GM15510 (cell line): ENCODE results near the gene OR12D3.

Experiments
- POLR2A ChIP-seq: IDR thresholded peaks from 3 replicates; pipeline ENCODE4 v1.6.1; 2011; ENCODE audit warnings: borderline replicate concordance; ENCODE audit not compliant: insufficient read length; ENCODE audit errors: extremely low read depth

Gene OR12D3, protein sequence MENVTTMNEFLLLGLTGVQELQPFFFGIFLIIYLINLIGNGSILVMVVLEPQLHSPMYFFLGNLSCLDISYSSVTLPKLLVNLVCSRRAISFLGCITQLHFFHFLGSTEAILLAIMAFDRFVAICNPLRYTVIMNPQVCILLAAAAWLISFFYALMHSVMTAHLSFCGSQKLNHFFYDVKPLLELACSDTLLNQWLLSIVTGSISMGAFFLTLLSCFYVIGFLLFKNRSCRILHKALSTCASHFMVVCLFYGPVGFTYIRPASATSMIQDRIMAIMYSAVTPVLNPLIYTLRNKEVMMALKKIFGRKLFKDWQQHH

DNA sequence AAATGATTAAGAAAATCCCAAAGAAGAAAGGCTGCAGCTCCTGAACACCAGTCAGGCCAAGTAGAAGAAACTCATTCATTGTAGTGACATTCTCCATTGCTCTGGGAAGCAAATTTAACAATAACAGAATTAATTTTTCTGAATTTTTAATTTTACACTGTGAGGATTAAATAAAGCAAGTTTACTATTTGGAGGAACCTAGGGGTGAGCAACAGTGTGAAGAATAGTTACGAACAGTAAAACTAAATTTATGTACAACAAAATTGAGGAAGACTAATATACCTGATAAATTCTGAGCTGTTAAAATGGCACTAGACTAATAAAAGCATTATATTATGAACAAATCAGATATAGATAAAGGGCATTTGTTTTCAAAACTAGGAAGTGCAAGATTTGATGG, at the start of gene OR12D3:
Gene OR12D3 (minus strand): TSS at position 101 of the 400 bp plus-strand sequence. CDS start 4 bp downstream, at position 97.
- TF ChIP-seq POLR2A = no peak

DNA sequence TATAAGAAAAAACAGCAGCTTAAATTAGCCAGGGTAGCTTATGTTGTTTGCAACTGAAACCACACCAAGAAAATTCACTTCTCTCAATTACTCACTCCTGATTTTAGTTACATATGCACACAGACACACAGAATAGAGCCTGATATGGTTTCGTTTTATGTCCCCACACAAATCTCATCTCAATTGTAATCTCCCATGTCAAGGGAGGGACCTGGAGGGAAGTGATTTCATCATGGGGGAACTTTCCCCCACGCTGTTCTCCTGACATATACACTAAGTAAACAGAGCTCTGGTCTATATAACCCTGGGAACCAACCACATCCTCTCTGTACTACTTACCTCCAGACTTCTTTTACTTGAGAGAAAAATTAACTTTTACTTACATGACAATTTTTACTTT, 49.5 kb upstream of the OR12D3 start:
- TF ChIP-seq POLR2A = no peak

DNA sequence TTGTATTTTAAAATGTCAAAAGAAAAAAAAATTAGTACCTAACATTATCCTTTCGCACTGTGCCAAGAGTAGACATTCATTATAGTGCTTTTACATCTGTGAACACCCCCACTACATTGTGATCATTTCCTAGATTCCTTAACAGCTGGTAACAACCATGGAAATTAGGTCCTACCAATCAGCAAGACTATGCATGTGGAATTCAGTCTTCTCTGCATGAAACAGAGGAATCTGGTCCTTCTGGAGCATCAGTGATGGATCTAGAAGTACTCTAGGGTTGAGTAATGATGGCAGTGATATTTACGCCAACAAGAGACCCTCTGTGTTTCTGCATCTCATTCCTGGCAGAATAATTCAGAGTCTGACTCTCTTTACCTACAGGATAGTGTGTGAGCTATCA, 49.1 kb upstream of the OR12D3 start:
- no peak for TF ChIP-seq POLR2A

DNA sequence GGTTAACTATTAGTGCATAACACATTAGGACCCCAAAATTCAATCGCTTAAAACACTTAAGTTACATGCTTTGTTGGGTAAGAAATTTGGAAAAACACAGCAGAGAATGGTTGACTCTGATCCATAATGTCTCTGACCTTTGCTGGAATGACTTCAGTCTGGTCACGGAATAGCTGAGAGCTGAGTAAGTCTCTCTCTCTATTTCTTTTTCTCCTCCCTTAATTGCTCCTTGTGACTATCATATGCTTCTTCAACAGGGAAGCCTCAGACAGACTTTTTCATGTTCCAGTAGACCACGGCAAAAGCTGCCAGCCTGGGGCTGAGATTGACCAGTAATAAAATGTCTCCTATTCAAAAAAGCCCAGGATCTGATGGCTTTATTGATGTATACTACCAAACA, 44.4 kb upstream of the OR12D3 start:
- no peak for TF ChIP-seq POLR2A

DNA sequence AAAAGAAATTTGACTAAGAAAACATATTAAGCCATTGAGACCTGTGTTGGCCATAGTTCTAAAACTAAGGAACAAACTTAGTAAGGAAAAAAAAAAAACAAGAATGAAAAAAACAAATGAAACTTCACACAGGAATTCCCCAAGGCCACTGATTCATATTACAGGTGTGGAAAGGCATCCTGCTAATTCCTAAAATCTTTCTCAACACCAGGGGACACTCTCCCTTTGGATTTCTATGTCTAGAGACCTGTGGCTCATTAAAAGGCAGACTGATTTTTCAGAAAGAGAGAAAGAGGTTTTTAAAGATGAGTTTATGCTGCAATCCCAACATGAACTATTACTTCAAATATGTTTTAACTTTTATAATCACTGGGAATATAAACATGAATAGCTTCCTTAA, 39.5 kb upstream of the OR12D3 start, which contains the start of gene OR12D1:
Gene OR12D1 (plus strand): TSS at position 341 of the 400 bp plus-strand sequence.
- TF ChIP-seq POLR2A = no peak

DNA sequence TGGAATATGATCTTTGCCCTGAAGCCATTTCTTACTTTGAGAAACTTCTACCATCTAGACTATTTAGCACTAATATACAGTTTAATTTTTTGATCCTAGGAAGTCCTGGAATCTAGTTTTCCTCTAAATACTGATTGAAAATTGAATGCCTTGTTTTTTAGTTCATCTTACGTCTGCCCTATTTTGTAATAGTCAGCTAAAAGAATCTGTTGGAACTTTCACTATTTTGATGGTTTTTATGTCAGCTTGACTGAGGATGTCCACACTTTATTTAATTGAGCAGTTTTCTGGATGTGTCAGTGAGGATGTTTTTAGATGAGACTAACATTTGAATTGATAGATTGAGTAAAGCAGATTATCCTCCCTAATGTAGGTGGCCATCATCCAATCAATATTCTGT, 28.7 kb upstream of the OR12D3 start:
- TF ChIP-seq POLR2A = no peak

DNA sequence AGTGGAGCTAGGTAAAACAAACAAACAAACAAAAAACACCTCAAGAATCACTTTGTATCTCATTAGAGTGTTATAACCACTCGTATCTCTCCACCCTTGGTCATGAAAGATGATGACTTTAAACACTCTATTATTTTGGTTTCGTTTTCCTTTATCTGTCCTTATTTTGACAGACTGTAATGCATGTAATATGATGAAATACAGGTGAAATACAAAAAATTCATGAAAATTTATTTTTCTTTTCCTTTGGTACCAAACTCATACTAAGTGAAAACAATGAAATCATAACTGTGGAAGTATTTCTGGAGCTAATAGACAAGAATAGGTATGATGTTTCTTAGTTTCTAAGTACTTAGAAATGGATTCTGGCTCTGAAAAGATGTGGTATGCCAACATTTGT, 24.4 kb upstream of the OR12D3 start:
- TF ChIP-seq POLR2A = no peak

DNA sequence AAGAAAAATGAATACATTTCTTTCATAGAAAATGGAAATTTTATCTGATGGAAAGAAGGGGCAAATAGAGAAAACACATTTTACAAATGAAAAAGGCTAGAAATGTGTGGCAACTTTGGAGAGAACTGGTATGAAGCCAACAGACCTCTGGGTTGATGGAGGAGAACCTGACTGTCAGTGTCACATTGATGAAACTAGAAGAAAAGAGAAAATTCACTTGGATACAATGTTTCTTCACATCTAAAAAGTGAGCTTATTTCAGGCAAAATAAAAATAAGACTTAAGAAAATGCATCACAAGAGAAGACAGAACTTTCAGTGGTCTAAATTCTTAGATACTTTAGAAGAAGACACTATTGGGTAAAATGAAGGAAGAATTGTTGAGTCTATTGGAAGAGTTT, 20.2 kb upstream of the OR12D3 start, which contains the start of gene OR12D2:
Gene OR12D2 (plus strand): TSS at position 301 of the 400 bp plus-strand sequence. CDS start 1,069 bp downstream, outside the sequence.
- no peak for TF ChIP-seq POLR2A

DNA sequence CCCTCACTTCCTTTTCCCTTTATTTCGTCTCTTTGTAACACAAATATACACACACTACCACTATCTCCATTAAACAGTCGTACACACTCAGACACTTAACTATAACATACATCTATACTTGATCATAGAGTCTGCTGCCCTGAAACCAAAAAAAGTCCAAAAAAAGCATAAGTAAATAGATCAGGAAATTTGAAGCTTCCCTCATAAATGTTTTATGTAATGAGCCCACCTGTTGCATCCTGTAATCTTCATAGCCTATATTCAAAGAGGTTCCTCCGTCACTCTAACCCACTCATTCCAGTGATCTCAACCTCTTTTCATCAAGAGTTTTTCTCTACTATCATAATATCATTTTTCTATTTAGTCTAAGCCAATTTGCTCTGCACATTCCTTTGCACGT, 13.4 kb upstream of the OR12D3 start:
- TF ChIP-seq POLR2A = no peak

DNA sequence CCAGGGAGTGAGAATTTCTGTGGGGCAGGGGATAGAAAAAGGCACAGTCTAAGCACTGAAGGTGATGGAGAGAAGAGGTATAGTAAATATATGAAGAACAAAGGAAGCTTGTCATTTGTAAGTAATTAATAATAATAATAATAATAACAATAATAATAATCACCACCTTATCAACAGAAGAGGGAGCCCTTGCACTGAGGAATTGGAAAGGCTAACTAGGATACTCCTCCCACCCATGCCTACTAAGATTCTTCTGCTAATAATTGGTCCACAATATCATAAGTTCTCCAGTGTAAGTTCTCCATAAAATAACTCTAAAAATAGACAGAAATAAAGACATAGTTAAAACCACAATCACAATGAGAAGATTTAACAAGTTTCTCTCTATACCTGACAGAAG, 912 bp upstream of the OR12D3 start:
- no peak for TF ChIP-seq POLR2A

DNA sequence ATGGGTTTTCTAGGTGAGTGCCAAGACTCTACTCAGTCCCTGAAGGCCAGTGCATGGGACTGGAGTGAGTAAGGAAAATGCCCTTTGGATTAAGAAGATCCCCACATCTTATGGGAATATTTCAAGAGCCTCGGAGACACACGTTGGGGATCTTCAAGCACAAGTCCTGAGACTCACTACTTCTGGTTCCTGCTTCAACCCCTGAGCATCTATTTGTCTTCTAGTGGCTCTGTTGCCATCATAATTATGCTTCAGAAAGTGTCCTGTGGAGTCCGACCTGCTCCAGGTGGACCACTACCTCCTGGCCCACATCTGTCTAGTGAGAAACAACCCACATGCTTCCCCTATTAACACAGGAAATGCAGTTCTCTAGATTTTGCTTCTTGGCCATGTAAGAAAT, 6.3 kb downstream of the OR12D3 start, which contains the start of gene OR5V1:
Gene OR5V1 (minus strand): TSS at position 101 of the 400 bp plus-strand sequence. CDS start 12,670 bp downstream, outside the sequence.
- no peak for TF ChIP-seq POLR2A

DNA sequence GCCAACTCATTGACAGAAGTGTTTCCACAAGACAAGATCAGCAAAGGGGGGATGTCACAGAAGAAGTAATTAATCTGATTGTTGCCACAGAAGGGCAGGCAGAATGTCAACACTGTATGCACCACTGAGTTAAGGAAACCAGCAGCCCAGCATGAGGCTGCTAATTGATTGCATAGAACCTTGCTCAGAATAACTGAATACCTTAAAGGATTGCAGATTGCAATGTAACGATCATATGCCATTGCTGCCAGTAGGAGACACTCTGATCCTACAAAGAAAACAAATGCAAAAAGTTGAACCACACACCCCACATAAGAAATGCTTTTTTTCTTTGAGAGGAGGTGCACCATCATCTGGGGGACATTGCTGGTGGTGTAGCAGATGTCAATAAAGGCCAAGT, 19.5 kb downstream of the OR12D3 start:
- no peak for TF ChIP-seq POLR2A

DNA sequence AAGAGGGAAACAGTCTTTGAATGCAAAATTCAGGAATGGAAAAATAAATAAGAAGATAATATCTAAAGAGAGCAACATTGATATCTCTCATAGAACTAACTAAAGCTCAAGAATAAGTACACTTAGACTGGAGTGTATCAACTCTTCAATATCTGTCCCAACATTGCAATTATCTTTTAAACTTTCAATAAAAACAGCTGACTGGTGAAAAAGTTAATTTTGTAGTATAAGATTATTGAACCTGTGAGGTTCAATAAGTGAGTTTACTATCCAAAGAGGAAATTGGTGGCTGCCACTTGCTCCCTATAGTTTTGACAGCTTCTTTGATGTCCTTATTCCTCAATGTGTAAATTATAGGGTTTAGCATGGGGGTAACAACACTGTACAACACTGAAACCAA, 20.1 kb downstream of the OR12D3 start:
- TF ChIP-seq POLR2A = no peak

DNA sequence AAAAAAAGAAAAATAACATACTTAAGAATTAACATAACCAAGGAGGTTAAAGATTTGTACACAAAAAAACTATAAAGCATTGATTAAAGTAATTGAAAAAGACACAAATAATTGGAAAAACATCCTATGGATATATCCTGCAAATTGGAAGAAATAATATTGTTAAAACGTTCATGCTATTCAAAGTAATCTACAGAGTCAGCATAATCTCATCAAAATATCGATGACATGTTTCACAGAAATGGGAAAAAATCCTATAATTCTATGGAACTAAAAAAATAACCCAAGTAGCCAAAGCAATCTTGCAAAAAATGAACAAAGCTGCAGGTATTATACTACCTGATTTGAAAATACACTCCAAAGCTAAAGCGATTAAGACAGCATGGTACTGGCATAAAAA, 29.7 kb downstream of the OR12D3 start:
- no peak for TF ChIP-seq POLR2A

DNA sequence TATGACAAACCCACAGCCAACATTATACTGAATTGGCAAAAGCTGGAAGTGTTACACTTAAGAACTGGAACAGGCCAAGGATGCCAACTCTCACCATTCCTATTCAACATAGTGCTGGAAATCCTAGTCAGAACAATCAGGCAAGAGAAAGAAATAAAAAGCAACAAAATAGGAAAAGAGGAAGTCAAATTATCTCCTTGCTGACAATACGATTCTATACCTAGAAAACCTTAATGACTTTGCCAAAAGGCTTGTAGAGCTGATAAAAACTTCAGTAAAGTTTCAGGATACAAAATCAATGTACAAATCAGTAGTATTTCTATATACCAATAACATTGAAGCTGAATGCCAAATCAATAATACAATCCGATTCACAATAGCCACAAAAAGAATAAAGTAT, 38.8 kb downstream of the OR12D3 start:
- no peak for TF ChIP-seq POLR2A

DNA sequence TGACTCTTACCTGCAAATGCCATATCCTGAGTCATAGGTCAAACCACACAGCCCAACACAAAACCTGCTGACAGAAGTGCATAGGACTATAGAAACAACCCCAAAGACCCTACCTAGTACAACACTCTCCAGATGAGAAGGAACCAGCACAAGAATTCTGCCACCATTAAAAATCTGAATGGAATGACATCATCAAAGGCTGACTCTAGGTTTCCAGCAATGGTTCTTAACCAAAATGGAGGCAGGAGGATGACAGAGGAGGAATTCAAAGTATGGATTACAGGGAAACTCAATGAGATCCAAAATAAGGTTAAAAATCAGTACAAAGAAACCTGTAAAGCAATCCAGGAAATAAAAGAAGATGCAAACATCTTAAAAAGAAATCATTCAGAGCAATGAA, 42.4 kb downstream of the OR12D3 start:
- TF ChIP-seq POLR2A = no peak
